Measurements from ENCODE around the gene GPD2.
"Not testable (repeated sequence)": the region's sequence is repeated elsewhere in the genome, so short reads cannot be mapped to it uniquely, and the experiment has no call there.

The GPD2 gene

GRCh38 chr2:156513219-156513618, 77.0 kb downstream of the GPD2 start:
- H3K4me1 ChIP-seq, result peaks cover 5% of the 10 kb centered on the region; the same call in 1 of the 2 replicates
- peaks cover 27% of the 10 kb centered on the region for H3K36me3 ChIP-seq
- no peaks in the 10 kb centered on the region for H3K9me3 ChIP-seq
- no peak for TF ChIP-seq Cebpa-rat (IDR thresholded peaks at IDR 0.05)
- no peaks in the 10 kb centered on the region for H4K20me1 ChIP-seq
- no peak overlapping the region for H3K9ac ChIP-seq
- no peak overlapping the region for H3K4me2 ChIP-seq
- H3K27me3 ChIP-seq, result no peaks in the 10 kb centered on the region
- H3K4me3 ChIP-seq, result no peak overlapping the region
- H3K27ac ChIP-seq, result no peak overlapping the region

GRCh38 chr2:156517419-156517818, 81.2 kb downstream of the GPD2 start:
- H3K27me3 ChIP-seq, result no peaks in the 10 kb centered on the region
- H3K27ac ChIP-seq, result no peak overlapping the region
- peaks cover 26% of the 10 kb centered on the region for H3K36me3 ChIP-seq
- no peak overlapping the region for H3K4me3 ChIP-seq
- H3K4me1 ChIP-seq, result no peaks in the 10 kb centered on the region
- no peak for TF ChIP-seq Cebpa-rat (IDR thresholded peaks at IDR 0.05)
- peaks cover 8% of the 10 kb centered on the region; the same call in 1 of the 2 replicates for H3K9me3 ChIP-seq
- H3K4me2 ChIP-seq, result no peak overlapping the region
- no peaks in the 10 kb centered on the region for H4K20me1 ChIP-seq
- H3K9ac ChIP-seq, result no peak overlapping the region

- H3K9me3 ChIP-seq, result peaks cover 8% of the 10 kb centered on the region; the same call in 1 of the 2 replicates
- no peak for TF ChIP-seq Cebpa-rat (IDR thresholded peaks at IDR 0.05)
- H3K9ac ChIP-seq, result no peak overlapping the region
- no peak overlapping the region for H3K4me3 ChIP-seq
- H3K27ac ChIP-seq, result no peak overlapping the region
- no peaks in the 10 kb centered on the region for H3K27me3 ChIP-seq
- H4K20me1 ChIP-seq, result no peaks in the 10 kb centered on the region
- H3K4me1 ChIP-seq, result no peaks in the 10 kb centered on the region
- no peak overlapping the region for H3K4me2 ChIP-seq
- peaks cover 22% of the 10 kb centered on the region for H3K36me3 ChIP-seq
These were observed 82.0 kb downstream of the GPD2 start for GRCh38 chr2:156518138-156518537.

- H3K27me3 ChIP-seq, result no peaks in the 10 kb centered on the region
- no peaks in the 10 kb centered on the region for H3K4me1 ChIP-seq
- H3K9me3 ChIP-seq, result peaks cover 8% of the 10 kb centered on the region; the same call in 1 of the 2 replicates
- no peaks in the 10 kb centered on the region for H4K20me1 ChIP-seq
- TF ChIP-seq Cebpa-rat (IDR thresholded peaks at IDR 0.05), result no peak
- H3K9ac ChIP-seq, result no peak overlapping the region
- H3K36me3 ChIP-seq, result peaks cover 10% of the 10 kb centered on the region
- no peak overlapping the region for H3K27ac ChIP-seq
- no peak overlapping the region for H3K4me3 ChIP-seq
- no peak overlapping the region for H3K4me2 ChIP-seq
These were observed 86.8 kb downstream of the GPD2 start for GRCh38 chr2:156522864-156523440.

- no peak overlapping the region for H3K27ac ChIP-seq
- no peak overlapping the region for H3K4me3 ChIP-seq
- no peak for TF ChIP-seq Cebpa-rat (IDR thresholded peaks at IDR 0.05)
- H3K27me3 ChIP-seq, result no peaks in the 10 kb centered on the region
- peaks cover 7% of the 10 kb centered on the region for H3K36me3 ChIP-seq
- H3K9ac ChIP-seq, result no peak overlapping the region
- no peak overlapping the region for H3K4me2 ChIP-seq
- H4K20me1 ChIP-seq, result no peaks in the 10 kb centered on the region
- H3K4me1 ChIP-seq, result no peaks in the 10 kb centered on the region
- no peaks in the 10 kb centered on the region for H3K9me3 ChIP-seq
These were observed 90.9 kb downstream of the GPD2 start for GRCh38 chr2:156526950-156527636.

- not testable (repeated sequence) for H3K4me3 ChIP-seq, H3K27ac ChIP-seq, H3K36me3 ChIP-seq
These were observed 92.4 kb downstream of the GPD2 start for GRCh38 chr2:156528583-156528982.

GRCh38 chr2:156532989-156533388, 96.8 kb downstream of the GPD2 start:
- Histone ChIP-seq H4K20me1 (no peaks in the 10 kb centered on the region), H3K4me3 (no peak overlapping the region), H3K27me3 (no peaks in the 10 kb centered on the region), H3K4me1 (peaks cover 11% of the 10 kb centered on the region; the same call in 1 of the 2 replicates), H3K36me3 (peaks cover 14% of the 10 kb centered on the region), H3K27ac (no peak overlapping the region), H3K4me2 (no peak overlapping the region), H3K9ac (no peak overlapping the region), H3K9me3 (peaks cover 7% of the 10 kb centered on the region)
- no peak for TF ChIP-seq Cebpa-rat (IDR thresholded peaks at IDR 0.05)

More at GRCh38 chr2:156528583-156528982, 92.4 kb downstream of the GPD2 start:
- not testable (repeated sequence) for H4K20me1 ChIP-seq, H3K4me2 ChIP-seq, H3K27me3 ChIP-seq, H3K9ac ChIP-seq, H3K4me1 ChIP-seq, H3K9me3 ChIP-seq

- Histone ChIP-seq H3K36me3 (peaks cover 9% of the 10 kb centered on the region), H3K4me1 (peaks cover 11% of the 10 kb centered on the region; the same call in 1 of the 2 replicates), H3K9ac (no peak overlapping the region), H3K9me3 (peaks cover 7% of the 10 kb centered on the region), H4K20me1 (no peaks in the 10 kb centered on the region), H3K4me2 (no peak overlapping the region), H3K27me3 (no peaks in the 10 kb centered on the region), H3K4me3 (no peak overlapping the region), H3K27ac (no peak overlapping the region)
- no peak for TF ChIP-seq Cebpa-rat (IDR thresholded peaks at IDR 0.05)
These were observed 100.4 kb downstream of the GPD2 start for GRCh38 chr2:156536534-156536933.

- Histone ChIP-seq H3K9ac (no peak overlapping the region), H3K27me3 (no peaks in the 10 kb centered on the region), H3K27ac (no peak overlapping the region), H3K36me3 (peaks cover 6% of the 10 kb centered on the region; the same call in 1 of the 2 replicates), H3K4me2 (no peak overlapping the region), H3K4me1 (peaks cover 11% of the 10 kb centered on the region; the same call in 1 of the 2 replicates), H3K9me3 (peaks cover 7% of the 10 kb centered on the region), H3K4me3 (no peak overlapping the region), H4K20me1 (no peaks in the 10 kb centered on the region)
- no peak for TF ChIP-seq Cebpa-rat (IDR thresholded peaks at IDR 0.05)
These were observed 101.0 kb downstream of the GPD2 start for GRCh38 chr2:156537141-156537540.

GRCh38 chr2:156538083-156538504, 101.9 kb downstream of the GPD2 start:
- H3K4me2 ChIP-seq, result no peak overlapping the region
- no peak for TF ChIP-seq Cebpa-rat (IDR thresholded peaks at IDR 0.05)
- peaks cover 6% of the 10 kb centered on the region; the same call in 1 of the 2 replicates for H3K36me3 ChIP-seq
- peaks cover 7% of the 10 kb centered on the region for H3K9me3 ChIP-seq
- no peak overlapping the region for H3K4me3 ChIP-seq
- peaks cover 7% of the 10 kb centered on the region; the same call in 1 of the 2 replicates for H3K4me1 ChIP-seq
- no peak overlapping the region for H3K9ac ChIP-seq
- no peaks in the 10 kb centered on the region for H3K27me3 ChIP-seq
- H3K27ac ChIP-seq, result no peak overlapping the region
- H4K20me1 ChIP-seq, result no peaks in the 10 kb centered on the region

All from BLaER1 (cell line).